Right forelimb (tissue), 1 donor: ENCODE data around the gene TMCC1.

Experiments
- DNase-seq: peaks from one replicate; pipeline ENCODE4 v3.0.0-alpha.2; 2018

Gene TMCC1

GRCh38 chr3:129673897-129674797 lies 219.4 kb downstream of the TMCC1 start:
- no peak for DNase-seq

- DNase-seq, result no peak
These were observed 220.5 kb downstream of the TMCC1 start for GRCh38 chr3:129673012-129673411.

- no peak for DNase-seq
These were observed 221.1 kb downstream of the TMCC1 start for GRCh38 chr3:129672412-129672811.

GRCh38 chr3:129665024-129665768 lies 228.3 kb downstream of the TMCC1 start:
- no peak for DNase-seq

- DNase-seq, result no peak
These were observed 229.4 kb downstream of the TMCC1 start for GRCh38 chr3:129663930-129664646.

GRCh38 chr3:129663045-129663446 lies 230.5 kb downstream of the TMCC1 start:
- no peak for DNase-seq

- no peak for DNase-seq
These were observed 231.3 kb downstream of the TMCC1 start for GRCh38 chr3:129662191-129662608.

GRCh38 chr3:129661766-129662165 lies 231.7 kb downstream of the TMCC1 start:
- DNase-seq, result no peak

- no peak for DNase-seq
These were observed 235.2 kb downstream of the TMCC1 start for GRCh38 chr3:129658110-129658843.

- DNase-seq, result no peak
These were observed 236.1 kb downstream of the TMCC1 start for GRCh38 chr3:129657261-129658046.

GRCh38 chr3:129656659-129657247 lies 236.8 kb downstream of the TMCC1 start:
- no peak for DNase-seq

GRCh38 chr3:129655291-129655700 lies 238.2 kb downstream of the TMCC1 start:
- no peak for DNase-seq

- no peak for DNase-seq
These were observed 239.4 kb downstream of the TMCC1 start for GRCh38 chr3:129654131-129654530.

- no peak for DNase-seq
These were observed 240.5 kb downstream of the TMCC1 start for GRCh38 chr3:129653019-129653418.

GRCh38 chr3:129651435-129652202 lies 241.9 kb downstream of the TMCC1 start:
- peak; percentile 47 for DNase-seq

GRCh38 chr3:129650256-129650872 lies 243.1 kb downstream of the TMCC1 start:
- DNase-seq, result peak; percentile 76

- no peak for DNase-seq
These were observed 245.1 kb downstream of the TMCC1 start for GRCh38 chr3:129648391-129648790.

GRCh38 chr3:129645286-129645685 lies 248.2 kb downstream of the TMCC1 start:
- no peak for DNase-seq

- DNase-seq, result no peak
These were observed 248.7 kb downstream of the TMCC1 start for GRCh38 chr3:129644836-129645235.
